ENCODE results near the gene NRSN1.

GRCh38 chr6:24126586-24127192 lies 674 bp downstream of the NRSN1 start:
- TF ChIP-seq CTCF (conservative IDR thresholded peaks at IDR 0.05; ENCODE audit: low read depth in 2 of 2) (no peak), REST (IDR thresholded peaks at IDR 0.05; ENCODE audit: unreplicated experiment) (peak; percentile 93), ZNF114 (CRISPR knock-in tag; IDR thresholded peaks at IDR 0.05) (no peak), EZH2phosphoT487 (IDR thresholded peaks at IDR 0.05; ENCODE audit: unreplicated experiment) (no peak), ZNF331 (CRISPR knock-in tag; IDR thresholded peaks at IDR 0.05; ENCODE audit: low read depth) (no peak), POLR2AphosphoS5 (IDR thresholded peaks at IDR 0.05; ENCODE audit: low read depth) (no peak), EZH2 (IDR thresholded peaks at IDR 0.05; ENCODE audit: low read depth, unreplicated experiment) (no peak), CREB1 (CRISPR knock-in tag; IDR thresholded peaks at IDR 0.05; ENCODE audit: low read depth) (no peak)
